GM19043 (cell line): ENCODE results near the gene CAMSAP1.

ENCODE experiments used
- ATAC-seq: cut with Tn5 transposase; IDR thresholded peaks from one replicate; pipeline ENCODE4 v1.9.1; 2021; ENCODE audit warnings: low read depth; ENCODE audit not compliant: unreplicated experiment

The CAMSAP1 gene

DNA sequence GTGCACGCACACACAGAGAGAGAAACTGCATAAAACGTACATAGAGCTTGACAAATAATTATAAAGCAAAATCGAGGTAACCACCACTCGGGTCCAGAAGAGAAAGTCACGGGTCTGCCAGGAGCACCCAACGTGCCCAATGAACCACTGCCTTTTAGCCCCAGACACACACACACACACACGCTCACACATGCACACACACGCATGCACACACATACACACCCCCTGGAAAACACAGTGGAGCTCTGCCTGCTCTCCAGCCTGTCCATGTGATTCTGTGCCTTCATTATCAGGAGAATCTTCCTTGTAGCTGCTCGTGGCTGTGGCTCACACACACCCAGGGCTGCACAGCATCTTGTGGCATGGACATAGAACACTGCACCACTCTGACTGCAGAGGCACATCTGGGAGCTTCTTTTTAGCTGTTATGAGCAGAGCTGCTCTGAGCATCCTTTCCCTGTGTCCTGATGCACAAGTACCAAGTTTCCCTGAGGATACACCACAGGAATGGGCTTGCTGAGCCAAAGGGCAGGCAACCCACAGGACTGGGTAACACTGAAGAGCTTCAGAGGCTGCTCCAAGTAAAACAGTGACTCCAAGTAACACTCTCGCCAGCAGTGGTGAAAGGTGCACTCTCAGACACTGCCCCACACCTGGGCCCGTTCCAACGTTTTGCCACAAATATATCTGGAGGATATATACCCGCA lies 58.9 kb downstream of the CAMSAP1 start:
- no peak for ATAC-seq

DNA sequence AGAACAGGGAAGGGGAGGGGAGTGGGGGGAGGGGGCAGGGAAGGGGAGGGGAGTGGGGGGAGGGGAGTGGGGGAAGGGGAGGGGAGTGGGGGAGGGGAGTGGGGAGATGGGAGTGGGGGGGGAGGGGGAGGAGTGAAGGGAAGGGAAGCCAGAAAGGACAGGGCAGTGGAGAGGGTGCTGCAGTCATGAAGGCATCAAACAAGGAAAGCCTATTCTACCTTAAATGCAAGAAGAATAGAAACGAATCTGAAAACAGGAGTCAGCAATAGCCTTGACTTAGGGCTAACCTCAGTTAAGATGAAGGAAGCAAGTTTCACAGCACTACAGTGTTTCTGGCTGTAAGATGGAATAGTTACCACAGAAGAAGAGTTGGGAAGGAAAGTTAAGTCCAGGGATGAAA lies 59.5 kb downstream of the CAMSAP1 start:
- ATAC-seq, result no peak

DNA sequence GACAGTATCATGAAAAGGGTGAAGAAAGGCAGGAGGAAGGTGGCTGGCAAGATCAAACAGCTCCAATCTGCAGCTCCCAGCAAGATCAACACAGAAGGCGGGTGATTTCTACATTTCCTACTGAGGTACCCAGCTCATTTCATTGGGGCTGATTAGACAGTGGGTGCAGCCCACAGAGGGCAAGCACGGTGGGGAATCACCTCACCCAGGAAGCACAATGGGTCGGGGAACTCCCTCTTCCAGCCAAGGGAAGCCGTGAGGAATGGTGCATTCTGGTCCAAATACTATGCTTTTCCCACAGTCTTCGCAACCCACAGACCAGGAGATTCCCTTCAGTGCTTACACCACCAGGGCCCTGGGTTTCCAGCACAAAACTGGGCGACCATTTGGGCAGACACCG lies 66.8 kb downstream of the CAMSAP1 start:
- no peak for ATAC-seq

DNA sequence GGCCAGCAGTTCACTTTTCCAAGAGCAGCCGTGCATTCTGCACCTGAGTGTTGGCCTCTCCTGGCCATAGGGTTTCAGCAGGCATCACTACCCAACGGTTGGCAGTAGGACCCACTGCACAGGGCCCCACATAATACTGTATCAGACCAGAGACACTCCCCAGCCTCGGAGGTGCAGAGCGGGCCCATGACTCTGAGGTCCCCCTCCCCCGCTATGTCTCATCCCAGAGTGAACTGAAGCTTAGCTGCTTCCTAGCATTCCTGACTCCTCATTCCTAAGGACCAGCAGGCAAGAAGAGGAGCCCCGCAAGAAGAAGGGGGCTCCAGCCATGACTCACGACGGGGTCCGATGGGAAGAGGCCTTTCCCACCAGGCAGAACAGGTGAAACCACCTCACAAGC lies 67.2 kb downstream of the CAMSAP1 start:
- ATAC-seq, result no peak

DNA sequence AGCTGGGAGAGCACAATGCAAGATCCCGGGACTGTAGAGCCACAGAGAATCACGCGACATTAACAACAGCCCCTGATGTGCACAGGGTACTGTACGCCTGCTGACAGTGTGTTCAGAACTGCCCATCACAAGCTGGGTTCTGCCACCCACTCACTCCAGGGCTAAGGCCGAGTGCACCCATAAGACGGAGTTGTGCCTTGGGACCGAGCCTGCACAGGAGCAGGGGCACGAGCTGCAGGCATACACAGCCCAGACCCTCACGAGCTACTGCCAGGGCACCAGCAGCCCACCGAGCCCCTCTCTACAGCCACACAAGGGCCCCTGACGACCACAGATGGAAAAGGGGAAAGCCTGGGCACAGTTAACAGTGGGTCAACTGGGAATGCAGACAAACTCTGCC lies 67.8 kb downstream of the CAMSAP1 start:
- no peak for ATAC-seq

DNA sequence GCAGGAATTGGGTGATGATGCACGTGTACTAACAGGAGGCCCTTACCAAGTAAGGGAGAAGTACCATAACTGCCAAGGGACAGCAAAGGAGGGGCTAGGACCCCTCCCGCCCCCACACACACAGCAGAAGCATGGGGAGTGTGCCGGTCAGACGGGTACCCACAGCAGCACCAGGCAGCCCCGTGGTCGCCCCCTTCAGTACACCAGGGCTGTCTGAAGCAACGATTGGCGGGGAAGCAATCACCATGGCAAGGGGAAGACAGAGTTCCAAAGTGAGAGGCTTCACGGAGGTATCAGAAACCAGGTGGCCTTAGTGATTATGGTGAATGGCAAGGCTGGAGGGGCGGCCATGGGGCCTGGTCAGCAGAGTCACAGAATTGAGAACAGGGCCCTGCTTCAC lies 72.2 kb downstream of the CAMSAP1 start:
- no peak for ATAC-seq

DNA sequence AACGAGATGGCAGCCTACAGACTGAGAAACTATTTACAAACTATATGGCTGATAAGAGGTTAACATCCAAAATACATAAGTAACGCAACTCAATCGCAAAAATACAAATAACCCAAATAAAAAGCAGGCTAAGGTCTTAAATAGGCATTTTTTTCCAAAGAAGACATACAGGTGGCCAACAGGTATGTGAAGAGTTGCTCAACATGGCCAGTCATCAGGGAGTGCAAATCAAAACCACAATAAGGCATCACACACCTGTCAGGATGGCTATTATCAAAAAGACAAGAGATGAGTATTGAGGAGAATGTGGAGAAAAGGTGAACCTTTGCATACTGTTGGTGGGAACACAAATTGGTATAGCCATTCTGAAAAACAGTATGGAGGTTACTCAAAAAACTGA lies 73.5 kb downstream of the CAMSAP1 start:
- no peak for ATAC-seq

DNA sequence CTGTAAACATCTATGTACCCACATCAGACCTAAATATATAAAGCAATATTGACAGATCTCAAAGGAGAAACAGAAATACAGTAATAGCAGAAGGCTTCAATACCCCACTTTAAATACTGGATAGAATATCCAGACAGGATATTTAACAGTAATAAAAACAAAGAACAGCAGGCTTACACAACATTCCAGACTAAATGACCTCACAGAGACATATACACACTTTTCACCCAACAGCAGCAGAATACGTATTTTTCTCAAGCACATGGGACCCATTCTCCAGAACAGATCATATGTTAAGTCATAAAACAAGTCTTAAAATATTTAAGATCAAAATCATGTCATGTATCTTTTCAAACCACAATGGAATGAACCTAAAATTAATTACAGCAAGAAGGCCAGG lies 76.8 kb downstream of the CAMSAP1 start:
- ATAC-seq, result no peak

DNA sequence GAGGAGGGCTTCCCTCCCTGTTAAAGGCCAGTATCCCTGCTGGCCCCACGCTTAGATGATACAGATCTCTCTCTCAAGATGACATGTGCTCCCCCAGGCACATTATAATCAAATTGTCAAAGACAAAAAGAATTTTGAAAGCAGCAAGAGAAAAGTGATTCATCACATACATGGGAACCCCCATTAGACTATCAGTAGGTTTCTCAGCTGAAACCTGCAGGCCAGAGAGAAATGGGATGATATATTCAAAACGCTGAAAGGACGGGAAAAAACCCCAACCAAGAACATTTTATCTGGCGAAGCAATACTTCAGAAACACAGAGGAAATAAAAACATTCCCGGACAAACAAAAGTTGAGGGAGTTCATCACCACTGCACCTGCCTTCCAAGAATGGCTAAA lies 78.7 kb downstream of the CAMSAP1 start:
- no peak for ATAC-seq

DNA sequence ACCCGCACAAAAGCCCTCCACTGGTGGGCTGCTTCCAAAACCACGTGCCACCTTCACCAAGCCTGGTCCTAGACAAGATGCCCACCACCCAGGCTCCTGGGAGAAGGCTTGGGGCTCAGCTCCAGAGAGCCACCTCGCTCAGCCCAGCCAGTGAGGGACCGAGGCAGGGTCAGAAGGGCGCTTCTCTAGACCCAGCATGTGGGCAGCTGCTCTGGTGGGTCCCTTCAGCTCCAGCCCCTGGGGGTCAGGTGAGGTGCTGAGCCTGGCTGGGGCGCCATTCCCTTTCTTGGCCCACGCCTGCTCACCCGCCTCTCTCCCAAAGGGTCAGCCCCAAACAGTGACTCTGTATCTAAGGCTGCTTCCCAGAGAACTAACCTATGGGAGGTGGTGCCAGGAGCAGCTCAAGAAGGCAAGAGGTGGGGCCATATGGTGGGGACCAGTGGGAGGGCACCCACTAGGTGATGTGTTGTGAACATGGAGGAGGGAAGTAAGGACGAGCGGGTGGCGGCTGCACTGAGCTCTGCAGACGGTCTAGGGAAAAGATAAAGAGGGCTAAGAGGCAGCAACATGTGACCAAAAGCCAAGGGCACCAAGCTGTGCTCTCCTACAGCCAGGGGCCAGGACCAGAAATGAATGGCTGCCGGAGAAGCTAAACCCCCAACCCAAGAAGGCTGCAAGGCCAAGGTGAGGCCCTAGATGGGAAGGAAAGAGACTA lies 79.3 kb downstream of the CAMSAP1 start:
- ATAC-seq, result no peak

DNA sequence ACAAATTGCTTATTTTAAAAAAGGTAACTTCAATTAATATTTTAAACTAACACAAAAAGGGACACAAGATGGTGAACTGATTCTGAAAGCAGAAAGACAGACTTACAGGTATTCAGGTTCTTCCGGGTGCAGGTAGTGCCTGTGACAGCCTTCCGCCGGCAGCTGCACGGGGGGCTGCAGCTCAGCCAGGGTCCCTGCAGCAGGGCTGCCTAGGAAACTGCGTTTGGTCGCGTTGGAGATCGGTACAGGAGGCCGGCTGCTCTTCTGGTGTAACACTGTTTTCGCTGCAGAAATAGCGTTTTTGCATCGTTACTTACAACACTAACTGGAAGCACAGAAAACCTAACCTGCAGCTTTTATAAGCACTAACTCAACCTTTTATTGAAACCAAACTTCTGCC lies 80.0 kb downstream of the CAMSAP1 start:
- no peak for ATAC-seq

DNA sequence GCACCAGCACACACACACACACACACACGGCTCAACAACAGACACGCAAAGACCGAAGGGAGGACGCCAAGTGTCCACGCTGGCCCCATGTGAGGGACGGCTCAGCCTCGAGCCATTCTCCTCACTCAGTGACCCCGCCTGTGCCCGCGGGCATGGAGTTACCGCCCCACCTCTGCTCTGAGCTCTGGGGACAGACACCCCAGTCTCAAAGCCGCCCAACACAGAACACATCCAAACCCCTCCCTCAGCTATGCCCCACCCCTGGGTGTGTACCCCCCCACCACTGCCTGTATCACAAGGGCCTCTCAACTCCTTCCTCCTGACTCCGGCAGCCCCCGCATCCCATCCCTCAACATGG lies 81.2 kb downstream of the CAMSAP1 start:
- no peak for ATAC-seq

DNA sequence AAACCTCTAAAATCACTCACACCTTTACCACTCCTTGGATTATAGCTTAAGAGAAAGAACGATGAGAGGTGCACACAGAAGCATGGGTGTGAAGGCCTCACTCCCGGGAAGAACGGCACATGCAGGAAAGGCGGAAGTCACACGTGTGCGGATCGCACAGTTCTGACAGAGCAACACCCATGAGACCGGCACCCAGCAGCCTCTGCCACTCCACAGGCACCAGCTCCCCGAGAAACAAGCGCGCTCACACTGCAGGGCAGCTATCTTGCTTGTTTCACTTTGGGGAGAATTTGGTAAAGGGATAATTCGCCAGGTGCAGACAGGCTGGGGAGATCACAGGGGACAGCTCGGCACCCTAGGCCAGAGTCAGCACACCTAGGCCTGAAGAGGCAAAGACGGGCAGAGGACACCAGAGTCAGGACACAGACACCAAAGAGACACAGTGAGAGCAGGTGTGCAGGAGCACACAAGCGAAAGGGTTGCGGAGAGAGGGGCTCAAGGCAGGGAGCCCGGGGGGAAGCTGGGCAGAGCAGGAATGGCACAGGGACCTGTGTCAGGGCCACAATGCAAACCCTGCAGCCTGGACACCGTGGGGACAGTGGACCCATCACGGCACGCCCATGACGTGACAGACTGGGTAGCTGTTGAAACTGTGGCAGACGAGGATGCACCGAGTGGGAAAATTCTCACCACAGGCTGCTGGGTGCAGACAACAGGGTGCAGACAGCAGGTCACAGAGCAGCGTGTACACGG lies 81.7 kb downstream of the CAMSAP1 start:
- ATAC-seq, result no peak

DNA sequence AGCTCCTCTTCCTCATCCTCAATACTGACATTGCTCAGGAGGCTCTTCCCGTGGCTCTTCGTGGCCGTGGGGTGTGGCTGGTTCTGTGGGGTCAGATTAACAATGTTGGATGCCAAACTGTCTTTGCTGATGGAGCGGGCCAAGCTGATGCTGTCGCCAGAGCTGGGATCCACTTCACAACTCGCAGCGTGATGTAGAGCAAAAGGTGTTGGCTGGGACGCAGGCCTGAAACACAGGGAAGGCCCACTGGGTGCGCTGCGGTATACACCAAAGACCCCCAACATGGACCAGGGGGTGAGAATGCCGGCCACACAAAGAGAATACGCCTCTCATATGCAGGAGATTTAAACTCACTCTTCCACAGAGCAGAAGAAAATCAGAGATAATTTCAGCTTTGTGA lies 84.3 kb downstream of the CAMSAP1 start:
- no peak for ATAC-seq

DNA sequence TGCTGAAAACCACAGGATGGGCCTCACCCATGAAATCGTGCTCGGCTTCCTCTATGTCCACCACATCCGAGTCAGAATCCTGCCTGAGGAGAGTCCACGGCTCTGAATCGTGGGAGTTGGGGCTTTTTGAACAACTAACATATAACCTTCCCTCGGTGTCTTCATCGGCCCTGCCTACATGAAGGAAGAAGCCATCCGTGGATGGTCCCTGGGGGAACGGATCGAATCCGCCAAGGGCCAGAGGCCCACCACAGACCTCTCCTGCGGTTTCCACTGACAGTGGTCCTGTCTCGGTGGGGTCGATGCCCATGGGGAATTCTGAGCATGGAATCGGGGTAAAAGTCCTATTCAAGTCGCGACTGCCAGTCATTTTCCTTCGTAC lies 85.0 kb downstream of the CAMSAP1 start:
- ATAC-seq, result no peak

DNA sequence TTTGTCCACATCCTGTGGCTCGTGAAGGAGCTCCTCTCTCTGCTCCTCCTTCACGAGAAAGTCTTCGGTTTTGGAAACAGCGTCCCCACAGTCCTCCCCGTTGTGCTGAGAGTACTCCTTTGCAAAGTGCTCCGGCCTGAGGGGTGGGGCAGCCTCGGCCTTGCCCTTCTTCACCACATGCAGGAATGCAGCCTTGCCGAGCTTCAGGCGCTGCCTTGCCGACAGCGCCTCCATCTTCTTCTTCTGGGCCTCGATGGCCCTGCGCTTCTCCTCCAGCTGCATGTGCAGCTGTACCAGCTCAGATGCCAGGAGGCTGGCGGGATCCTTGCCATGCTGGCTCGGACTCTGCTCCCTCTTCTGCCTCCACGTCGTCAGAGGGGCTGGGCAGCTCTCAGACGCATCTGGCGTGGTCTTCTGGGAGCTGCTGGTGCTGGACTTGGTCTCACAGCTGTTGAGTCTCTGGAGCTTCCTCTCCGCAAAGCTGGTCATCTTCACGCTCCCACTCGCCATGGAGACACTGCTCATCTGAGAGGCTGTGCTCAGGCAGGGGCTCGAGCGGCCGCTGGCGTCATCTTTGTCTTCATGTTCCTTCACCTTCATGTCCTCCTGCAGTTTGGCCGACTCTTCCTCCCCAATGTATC lies 85.5 kb downstream of the CAMSAP1 start:
- no peak for ATAC-seq

DNA sequence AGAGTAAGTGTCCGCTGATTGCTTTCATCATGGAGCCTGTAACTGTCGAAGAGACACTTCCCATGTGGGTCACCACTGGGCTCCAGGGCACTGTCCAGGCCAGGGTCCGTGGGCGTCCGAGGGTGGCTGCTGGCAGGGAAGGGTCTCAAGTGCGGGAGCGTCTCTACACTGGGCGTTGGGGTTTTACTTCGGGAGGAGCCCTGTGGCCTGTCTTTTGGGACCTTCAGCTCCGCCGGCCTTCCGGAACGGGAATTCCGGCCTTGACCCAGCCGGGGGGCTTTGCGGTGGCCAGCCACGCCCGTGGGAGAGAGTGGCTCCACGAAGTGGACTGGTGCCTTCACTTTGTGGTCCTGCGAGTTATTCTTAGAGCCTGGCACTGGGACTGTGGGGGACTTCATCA lies 86.2 kb downstream of the CAMSAP1 start:
- ATAC-seq, result no peak

DNA sequence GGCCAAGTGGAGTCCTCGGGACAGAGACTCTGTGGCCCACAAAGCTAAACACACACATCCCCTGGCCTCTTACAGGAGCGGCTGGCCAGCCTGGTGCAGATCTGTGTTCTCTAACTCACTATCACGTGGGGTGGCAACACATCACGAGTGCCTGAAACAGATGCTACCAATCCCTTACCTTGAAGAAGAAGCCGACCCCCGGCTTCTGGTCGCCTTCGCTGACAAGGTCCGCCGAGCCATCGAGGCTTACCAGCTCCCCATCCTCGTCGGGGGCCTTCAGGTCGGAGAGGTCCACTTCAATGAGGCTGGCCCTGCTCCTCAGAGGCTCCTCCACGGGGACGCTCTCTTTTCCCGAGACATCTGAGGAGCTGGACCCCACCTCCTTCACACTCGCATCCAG lies 86.7 kb downstream of the CAMSAP1 start:
- no peak for ATAC-seq

DNA sequence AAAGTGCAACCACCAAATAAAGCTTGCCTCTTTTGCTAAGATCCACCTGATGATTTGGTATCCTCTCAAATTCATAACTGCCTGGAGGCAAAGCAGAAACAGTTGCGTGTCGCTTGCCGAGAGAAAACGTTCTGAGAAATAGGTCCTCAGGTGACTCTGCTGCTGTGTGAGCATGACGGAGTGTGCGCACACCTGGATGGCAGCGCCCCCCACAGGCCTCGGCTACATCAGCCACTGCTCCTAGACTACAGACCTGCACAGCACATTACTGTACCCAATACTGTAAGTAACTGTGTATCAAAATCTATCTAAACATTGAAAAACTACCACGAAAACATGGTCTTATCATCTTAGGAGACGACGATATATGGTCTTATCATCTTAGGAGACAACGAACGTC lies 87.4 kb downstream of the CAMSAP1 start:
- no peak for ATAC-seq

DNA sequence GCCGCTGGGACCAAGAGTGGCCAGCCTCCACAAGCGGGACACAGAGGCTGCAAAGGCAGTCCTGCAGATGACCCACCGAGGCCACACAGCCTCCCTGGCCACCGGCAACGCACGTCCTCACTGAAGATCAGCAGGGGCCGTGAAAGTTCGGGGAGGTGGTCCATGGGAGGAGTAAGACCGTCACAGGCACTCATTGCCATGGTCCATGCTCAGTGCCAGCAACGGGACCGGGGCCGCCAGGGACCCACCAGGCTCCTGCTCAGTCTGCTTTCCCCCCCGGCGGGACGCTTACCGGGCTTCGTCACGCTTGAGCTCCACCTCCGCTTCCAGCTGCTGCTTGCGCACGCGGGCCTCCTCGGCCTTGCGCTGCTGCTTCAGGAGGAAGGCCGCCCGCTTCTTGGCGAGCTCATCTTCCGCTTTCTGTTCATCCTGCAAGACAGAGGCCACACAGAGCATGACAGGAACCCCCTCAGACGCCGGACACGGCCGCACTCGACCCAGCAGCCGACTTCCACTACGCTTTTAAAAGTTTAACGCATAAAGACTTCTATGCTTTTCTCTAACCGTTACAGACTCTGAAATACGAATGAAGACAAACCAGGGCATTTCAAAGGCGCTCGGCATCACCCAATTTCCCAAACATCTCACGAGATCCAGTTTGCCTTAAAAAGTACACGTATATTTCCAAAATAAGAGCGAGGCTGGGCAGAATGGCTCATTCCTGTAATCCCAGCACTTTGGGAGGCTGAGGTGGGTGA lies 88.4 kb downstream of the CAMSAP1 start:
- ATAC-seq, result no peak
